Measurements from ENCODE around the gene C22orf31. TPM values are rescaled to one million over a fixed set of nuclear protein-coding genes. Genes with fewer than 3 reads are reported as not detected.
A peak's percentile ranks its signal among the peaks of the same experiment; 100 is the strongest.

Gene C22orf31
- total RNA-seq, 1 donor from 2014 or later, result 0.45 TPM

DNA sequence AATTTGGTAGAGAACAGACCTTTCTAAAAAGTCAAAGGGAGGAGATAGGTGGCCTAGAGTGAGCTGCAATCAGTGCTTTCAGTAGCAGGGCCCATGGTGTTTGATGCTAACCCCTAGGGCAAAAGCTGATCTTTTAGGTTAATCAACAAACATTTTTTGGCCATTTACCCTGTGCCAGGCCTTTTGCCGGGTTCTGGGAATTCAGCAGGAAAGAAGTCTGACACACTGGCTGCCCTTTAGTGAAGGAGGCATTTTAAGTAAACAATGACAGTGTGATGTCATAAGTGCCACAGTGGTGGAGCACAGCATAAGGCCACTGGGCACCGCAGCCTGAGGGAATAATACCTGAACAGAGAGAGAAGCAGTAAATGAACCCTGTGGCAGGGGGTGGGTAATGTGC lies 29.0 kb downstream of the C22orf31 start:
- Mint-ChIP-seq H3K27me3 (ENCODE audit: low read depth) (no peaks in the 10 kb centered on the region), H3K4me1 (peaks cover 52% of the 10 kb centered on the region), H3K27ac (peak overlapping the region; percentile 100), H3K9me3 (no peaks in the 10 kb centered on the region), H3K36me3 (no peaks in the 10 kb centered on the region), H3K4me3 (no peak overlapping the region)
- TF ChIP-seq, protein P1, sequence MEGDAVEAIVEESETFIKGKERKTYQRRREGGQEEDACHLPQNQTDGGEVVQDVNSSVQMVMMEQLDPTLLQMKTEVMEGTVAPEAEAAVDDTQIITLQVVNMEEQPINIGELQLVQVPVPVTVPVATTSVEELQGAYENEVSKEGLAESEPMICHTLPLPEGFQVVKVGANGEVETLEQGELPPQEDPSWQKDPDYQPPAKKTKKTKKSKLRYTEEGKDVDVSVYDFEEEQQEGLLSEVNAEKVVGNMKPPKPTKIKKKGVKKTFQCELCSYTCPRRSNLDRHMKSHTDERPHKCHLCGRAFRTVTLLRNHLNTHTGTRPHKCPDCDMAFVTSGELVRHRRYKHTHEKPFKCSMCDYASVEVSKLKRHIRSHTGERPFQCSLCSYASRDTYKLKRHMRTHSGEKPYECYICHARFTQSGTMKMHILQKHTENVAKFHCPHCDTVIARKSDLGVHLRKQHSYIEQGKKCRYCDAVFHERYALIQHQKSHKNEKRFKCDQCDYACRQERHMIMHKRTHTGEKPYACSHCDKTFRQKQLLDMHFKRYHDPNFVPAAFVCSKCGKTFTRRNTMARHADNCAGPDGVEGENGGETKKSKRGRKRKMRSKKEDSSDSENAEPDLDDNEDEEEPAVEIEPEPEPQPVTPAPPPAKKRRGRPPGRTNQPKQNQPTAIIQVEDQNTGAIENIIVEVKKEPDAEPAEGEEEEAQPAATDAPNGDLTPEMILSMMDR (IDR thresholded peaks at IDR 0.05; ENCODE audit: unreplicated experiment), result no peak
- no peak for DNase-seq (ENCODE audit: low spot score in 2 of 2, unreplicated experiment in 2 of 2)

- H3K9me3 Mint-ChIP-seq, result no peaks in the 10 kb centered on the region
- H3K27me3 Mint-ChIP-seq (ENCODE audit: low read depth), result no peaks in the 10 kb centered on the region
- no peak overlapping the region for H3K4me3 Mint-ChIP-seq
- no peaks in the 10 kb centered on the region for H3K36me3 Mint-ChIP-seq
- DNase-seq (ENCODE audit: low spot score in 2 of 2, unreplicated experiment in 2 of 2), result no peak
- TF ChIP-seq, protein P1 (IDR thresholded peaks at IDR 0.05; ENCODE audit: unreplicated experiment), result no peak
- peak overlapping the region; percentile 100 for H3K27ac Mint-ChIP-seq
- H3K4me1 Mint-ChIP-seq, result peaks cover 52% of the 10 kb centered on the region
Observed at GRCh38 chr22:29032014-29032475, 29.6 kb downstream of the C22orf31 start.

DNA sequence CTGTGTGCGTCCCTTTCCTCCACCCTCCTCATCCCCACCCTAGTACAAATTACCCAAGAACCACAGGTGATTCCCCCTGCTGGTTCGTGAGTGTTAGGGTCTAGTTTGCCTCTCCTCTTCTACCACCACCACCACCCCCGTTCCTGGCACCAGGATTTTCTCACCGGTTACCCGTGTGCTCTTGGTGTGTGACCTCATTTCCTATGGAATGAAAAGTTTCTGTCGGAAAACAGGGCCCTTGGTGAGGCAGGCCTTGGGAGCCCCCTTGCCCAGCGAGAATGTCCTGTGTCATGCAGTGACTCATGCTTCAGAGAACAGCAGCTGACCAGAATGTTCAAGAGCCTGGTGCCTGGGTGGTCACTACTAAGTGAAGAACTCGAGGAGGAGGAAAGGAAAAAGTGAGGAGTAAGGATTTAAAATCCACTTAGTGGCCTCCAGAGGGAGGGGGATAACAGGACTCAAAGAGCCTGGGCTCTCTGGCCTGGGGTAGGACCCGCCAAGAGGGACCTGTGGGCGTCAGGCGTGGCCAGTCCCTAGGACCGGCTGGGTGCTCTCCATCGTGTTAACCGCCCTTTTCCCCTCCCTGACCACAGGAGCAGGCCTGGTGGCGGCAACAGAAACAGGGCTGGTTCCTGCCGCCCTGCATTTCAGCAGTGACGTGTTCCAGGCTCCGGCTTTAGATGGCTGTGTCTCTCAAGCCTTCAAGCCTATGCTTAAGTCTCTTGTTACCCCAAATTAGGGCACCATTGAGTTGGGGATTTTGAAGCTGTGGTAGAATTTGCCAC lies 30.2 kb downstream of the C22orf31 start:
- H3K36me3 Mint-ChIP-seq, result no peaks in the 10 kb centered on the region
- H3K9me3 Mint-ChIP-seq, result no peaks in the 10 kb centered on the region
- no peaks in the 10 kb centered on the region for H3K27me3 Mint-ChIP-seq (ENCODE audit: low read depth)
- peak overlapping the region; percentile 100 for H3K27ac Mint-ChIP-seq
- TF ChIP-seq, protein P1 (IDR thresholded peaks at IDR 0.05; ENCODE audit: unreplicated experiment), result peak; percentile 42
- peaks cover 52% of the 10 kb centered on the region for H3K4me1 Mint-ChIP-seq
- peak in 1 of 2 experiments; percentile 45 for DNase-seq (ENCODE audit: low spot score in 2 of 2, unreplicated experiment in 2 of 2)
- peak overlapping the region; percentile 72 for H3K4me3 Mint-ChIP-seq

DNA sequence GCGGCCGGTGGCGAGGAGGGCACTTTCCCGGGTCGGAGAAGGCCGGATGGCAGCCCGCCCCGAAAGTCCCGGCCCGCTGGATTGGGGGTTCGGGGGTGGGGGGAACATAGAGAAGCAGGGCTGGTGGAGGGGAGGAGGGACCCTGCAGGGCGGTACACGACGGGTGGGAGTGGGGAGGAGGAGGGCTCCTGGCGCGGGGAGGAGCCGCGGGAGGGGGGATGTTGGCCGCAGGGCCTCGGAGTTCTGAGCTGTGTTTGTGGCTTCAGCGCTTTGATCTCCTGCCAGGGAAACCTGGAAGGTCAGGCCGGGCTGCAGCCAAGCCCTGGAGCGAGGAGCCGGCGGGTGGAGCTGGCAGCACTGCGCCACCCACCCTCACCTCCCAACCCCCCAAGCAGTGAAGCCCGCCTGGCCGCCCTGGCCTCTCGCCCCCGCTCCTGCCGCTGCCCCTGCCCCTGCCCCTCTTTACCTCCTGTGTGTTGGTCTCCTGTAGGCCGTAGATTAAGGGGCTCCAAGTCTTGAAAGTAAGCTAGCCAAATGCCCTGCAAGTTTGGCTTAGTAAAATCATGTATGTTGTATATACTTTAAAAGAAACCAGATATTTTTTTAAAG lies 30.9 kb downstream of the C22orf31 start:
- TF ChIP-seq, protein P1 (IDR thresholded peaks at IDR 0.05; ENCODE audit: unreplicated experiment), result no peak
- H3K27me3 Mint-ChIP-seq (ENCODE audit: low read depth), result no peaks in the 10 kb centered on the region
- H3K9me3 Mint-ChIP-seq, result no peaks in the 10 kb centered on the region
- H3K36me3 Mint-ChIP-seq, result peaks cover 1% of the 10 kb centered on the region
- peak overlapping the region; percentile 72 for H3K4me3 Mint-ChIP-seq
- peaks cover 52% of the 10 kb centered on the region for H3K4me1 Mint-ChIP-seq
- H3K27ac Mint-ChIP-seq, result peak overlapping the region; percentile 100
- peak; percentile 59 to 78 for DNase-seq (ENCODE audit: low spot score in 2 of 2, unreplicated experiment in 2 of 2)

GRCh38 chr22:29030016-29030617 lies 31.5 kb downstream of the C22orf31 start:
- DNase-seq (ENCODE audit: low spot score in 2 of 2, unreplicated experiment in 2 of 2), result no peak
- no peaks in the 10 kb centered on the region for H3K27me3 Mint-ChIP-seq (ENCODE audit: low read depth)
- peaks cover 52% of the 10 kb centered on the region for H3K4me1 Mint-ChIP-seq
- H3K36me3 Mint-ChIP-seq, result peaks cover 5% of the 10 kb centered on the region
- TF ChIP-seq, protein P1 (IDR thresholded peaks at IDR 0.05; ENCODE audit: unreplicated experiment), result no peak
- H3K9me3 Mint-ChIP-seq, result no peaks in the 10 kb centered on the region
- H3K27ac Mint-ChIP-seq, result peak overlapping the region; percentile 100
- H3K4me3 Mint-ChIP-seq, result peak overlapping the region; percentile 72
